DMS114 treated with DMSO at 0.1 percent for 48 hours (cell line): ENCODE measurements around the gene NUP88.

Experiments used
- DNase-seq: peaks from one replicate; lab custom pipeline; 2025; ENCODE audit not compliant: unreplicated experiment; lab: John Stamatoyannopoulos, UW

Gene NUP88

GRCh38 chr17:5361426-5361825, 58.0 kb downstream of the NUP88 start:
- DNase-seq: no peak

- no peak for DNase-seq
Observed at GRCh38 chr17:5355421-5356129, 63.9 kb downstream of the NUP88 start.

GRCh38 chr17:5354886-5355415, 64.5 kb downstream of the NUP88 start:
- DNase-seq: no peak

- no peak for DNase-seq
Observed at GRCh38 chr17:5354310-5354709, 65.2 kb downstream of the NUP88 start.

GRCh38 chr17:5352681-5353289, 66.7 kb downstream of the NUP88 start:
- no peak for DNase-seq

- no peak for DNase-seq
Observed at GRCh38 chr17:5344914-5345313, 74.5 kb downstream of the NUP88 start.
